HG02840 (cell line): ENCODE data around the gene HTR1D.
A peak's percentile ranks its signal among the peaks of the same experiment; 100 is the strongest.

Experiments used
- ATAC-seq: cut with Tn5 transposase; IDR thresholded peaks from one replicate; pipeline ENCODE4 v1.9.1; 2021; ENCODE audit warnings: mild to moderate bottlenecking, moderate library complexity, moderate number of reproducible peaks; ENCODE audit not compliant: unreplicated experiment, low FRiP score

Gene HTR1D

GRCh38 chr1:23187637-23188036, 29.7 kb downstream of the HTR1D start:
- no peak for ATAC-seq

GRCh38 chr1:23185381-23185780, 31.9 kb downstream of the HTR1D start:
- no peak for ATAC-seq

GRCh38 chr1:23184212-23184934, 32.9 kb downstream of the HTR1D start:
- ATAC-seq = no peak

- ATAC-seq = no peak
These were observed 37.4 kb downstream of the HTR1D start for GRCh38 chr1:23179862-23180261.

GRCh38 chr1:23178950-23179349, 38.4 kb downstream of the HTR1D start:
- no peak for ATAC-seq

- ATAC-seq = no peak
These were observed 38.9 kb downstream of the HTR1D start for GRCh38 chr1:23178414-23178813.

- peak; percentile 51 for ATAC-seq
These were observed 39.6 kb downstream of the HTR1D start for GRCh38 chr1:23177438-23178380.

GRCh38 chr1:23177031-23177430, 40.3 kb downstream of the HTR1D start:
- ATAC-seq = no peak

GRCh38 chr1:23174426-23175110, 42.7 kb downstream of the HTR1D start:
- ATAC-seq = no peak

GRCh38 chr1:23171181-23171755, 46.0 kb downstream of the HTR1D start:
- no peak for ATAC-seq

GRCh38 chr1:23169727-23170335, 47.5 kb downstream of the HTR1D start:
- no peak for ATAC-seq

- no peak for ATAC-seq
These were observed 48.1 kb downstream of the HTR1D start for GRCh38 chr1:23169195-23169575.

- ATAC-seq = peak; percentile 54
These were observed 48.7 kb downstream of the HTR1D start, which contains the start of gene LUZP1 for GRCh38 chr1:23168445-23169194. LUZP1 (minus strand) TSS chr1:23168856.

- no peak for ATAC-seq
These were observed 49.2 kb downstream of the HTR1D start for GRCh38 chr1:23168079-23168444.

GRCh38 chr1:23167353-23168078, 49.8 kb downstream of the HTR1D start:
- no peak for ATAC-seq

GRCh38 chr1:23166854-23167253, 50.4 kb downstream of the HTR1D start:
- ATAC-seq = no peak

- no peak for ATAC-seq
These were observed 53.9 kb downstream of the HTR1D start for GRCh38 chr1:23163395-23163794.

GRCh38 chr1:23159963-23160877, 57.1 kb downstream of the HTR1D start:
- ATAC-seq = no peak
